GM19397 (cell line): ENCODE results near the gene PPIA.
A peak's percentile ranks its signal among the peaks of the same experiment; 100 is the strongest.
"Not testable (repeated sequence)": the region's sequence is repeated elsewhere in the genome, so short reads cannot be mapped to it uniquely, and the experiment has no call there.

ENCODE experiments used
- ATAC-seq: cut with Tn5 transposase; IDR thresholded peaks from one replicate; pipeline ENCODE4 v1.9.1; 2021; ENCODE audit warnings: mild to moderate bottlenecking, moderate library complexity; ENCODE audit not compliant: unreplicated experiment

The PPIA gene

GRCh38 chr7:44819292-44819691 is 22.8 kb downstream of the PPIA start:
- no peak for ATAC-seq

DNA sequence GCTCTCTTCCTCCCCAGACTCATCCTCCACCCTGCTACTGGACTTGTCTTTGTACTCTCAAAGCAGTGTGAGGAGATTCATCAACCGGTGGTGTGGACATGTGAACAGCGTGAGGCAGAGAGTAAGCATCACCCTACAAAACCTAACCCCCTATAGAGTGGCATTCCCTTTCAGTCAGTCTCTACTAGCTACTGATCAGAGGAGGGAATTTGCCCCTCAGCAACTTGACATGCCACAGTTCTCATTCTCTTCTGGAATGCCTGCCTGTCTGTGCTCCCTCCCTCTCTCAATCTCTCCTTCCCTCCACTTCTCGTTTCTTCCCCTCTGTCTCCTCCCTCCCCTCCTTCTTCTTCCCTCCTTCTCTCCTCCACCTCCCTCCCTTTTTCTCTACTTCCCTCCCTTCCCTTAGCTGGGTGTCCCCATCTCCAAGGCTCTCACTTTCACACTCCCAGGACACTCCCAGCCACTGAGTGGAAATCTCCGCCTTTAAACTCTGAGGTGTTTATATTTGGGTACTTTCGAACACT is 26.8 kb downstream of the PPIA start:
- ATAC-seq: no peak

DNA sequence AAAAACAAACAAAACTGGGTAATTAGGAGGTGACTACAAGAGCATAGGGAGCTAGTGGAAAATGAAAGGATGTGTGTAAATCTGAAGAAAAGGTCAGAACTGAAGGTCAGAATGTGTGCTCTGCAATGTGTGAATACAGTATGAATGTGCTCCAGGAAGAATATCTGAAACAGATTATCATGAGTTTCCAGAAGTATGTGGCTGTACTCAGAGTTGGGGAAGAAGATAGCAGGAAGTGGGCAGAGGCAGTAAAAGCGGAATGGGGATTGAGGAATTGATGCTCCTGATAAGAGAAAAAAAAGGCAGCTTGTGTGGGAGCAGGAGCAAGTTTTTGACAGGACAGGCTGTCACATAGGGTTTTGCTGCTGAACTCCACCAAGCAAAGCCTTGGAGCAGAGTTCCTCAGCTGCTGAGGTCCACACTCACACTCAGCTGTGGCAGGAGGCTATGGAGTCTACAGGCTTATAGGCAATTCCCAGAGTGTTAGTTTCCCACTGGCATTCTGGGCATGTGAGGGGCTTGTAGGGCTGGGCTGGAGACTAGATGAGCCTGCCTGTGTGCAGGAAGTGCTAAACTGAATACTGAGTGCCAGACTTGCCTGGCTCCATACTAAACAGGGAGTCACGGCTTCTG is 28.5 kb downstream of the PPIA start:
- ATAC-seq: no peak

- no peak for ATAC-seq
Measured at GRCh38 chr7:44827567-44827966, 31.1 kb downstream of the PPIA start.

DNA sequence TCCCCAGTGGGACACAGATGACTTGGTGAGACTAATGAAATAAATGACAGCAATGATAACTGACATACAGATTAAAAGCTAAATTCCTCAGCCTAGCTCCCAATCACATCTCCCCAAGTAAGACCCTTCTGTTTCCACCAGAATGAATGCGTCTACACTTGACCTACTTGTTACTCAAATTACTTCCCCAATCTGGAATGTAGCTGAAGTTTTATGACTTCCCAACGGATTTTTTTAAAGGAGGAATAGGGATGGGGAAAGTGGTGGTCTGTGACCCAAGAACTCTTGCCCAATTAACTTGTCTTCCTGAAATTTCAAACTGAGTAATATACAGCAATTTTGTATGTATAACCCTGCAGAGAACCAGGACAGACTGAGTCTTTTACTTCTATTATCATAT is 42.3 kb downstream of the PPIA start:
- ATAC-seq: no peak

DNA sequence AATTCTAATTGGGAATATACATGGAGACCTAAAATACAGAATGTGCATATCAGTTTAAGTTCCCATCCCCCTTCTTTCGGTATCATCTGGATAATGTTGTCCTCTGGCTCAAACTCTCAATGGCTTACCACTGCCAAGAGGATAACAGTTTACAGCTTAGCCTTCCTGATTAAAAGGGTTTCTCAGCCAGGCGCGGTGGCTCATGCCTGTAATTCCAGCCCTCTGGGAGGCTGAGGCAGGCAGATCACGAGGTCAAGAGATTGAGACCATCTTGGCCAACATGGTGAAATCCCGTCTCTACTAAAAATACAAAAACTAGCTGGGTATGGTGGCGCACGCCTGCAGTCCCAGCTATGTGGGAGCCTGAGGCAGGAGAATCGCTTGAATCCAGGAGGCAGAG is 46.2 kb downstream of the PPIA start:
- ATAC-seq: not testable (repeated sequence)

DNA sequence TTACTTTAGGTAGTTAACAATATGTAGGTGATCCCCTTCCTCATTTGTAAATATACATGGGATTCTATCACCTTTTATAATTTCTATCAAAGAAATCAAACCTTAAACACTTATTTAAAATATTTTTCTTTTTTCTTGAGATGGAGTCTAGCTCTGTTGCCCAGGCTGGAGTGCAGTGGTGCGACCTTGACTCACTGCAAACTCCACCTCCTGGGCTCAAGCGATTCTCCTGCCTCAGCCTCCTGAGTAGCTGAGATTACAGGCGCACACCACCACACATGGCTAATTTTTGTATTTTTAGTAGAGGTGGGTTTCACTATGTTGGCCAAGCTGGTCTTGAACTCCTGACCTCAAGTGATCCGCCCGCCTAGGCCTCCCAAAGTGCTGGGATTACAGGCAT is 47.0 kb downstream of the PPIA start:
- not testable (repeated sequence) for ATAC-seq

- ATAC-seq: no peak
Measured at GRCh38 chr7:44845451-44845850, 49.0 kb downstream of the PPIA start.

GRCh38 chr7:44846390-44846789 is 49.9 kb downstream of the PPIA start:
- not testable (repeated sequence) for ATAC-seq

DNA sequence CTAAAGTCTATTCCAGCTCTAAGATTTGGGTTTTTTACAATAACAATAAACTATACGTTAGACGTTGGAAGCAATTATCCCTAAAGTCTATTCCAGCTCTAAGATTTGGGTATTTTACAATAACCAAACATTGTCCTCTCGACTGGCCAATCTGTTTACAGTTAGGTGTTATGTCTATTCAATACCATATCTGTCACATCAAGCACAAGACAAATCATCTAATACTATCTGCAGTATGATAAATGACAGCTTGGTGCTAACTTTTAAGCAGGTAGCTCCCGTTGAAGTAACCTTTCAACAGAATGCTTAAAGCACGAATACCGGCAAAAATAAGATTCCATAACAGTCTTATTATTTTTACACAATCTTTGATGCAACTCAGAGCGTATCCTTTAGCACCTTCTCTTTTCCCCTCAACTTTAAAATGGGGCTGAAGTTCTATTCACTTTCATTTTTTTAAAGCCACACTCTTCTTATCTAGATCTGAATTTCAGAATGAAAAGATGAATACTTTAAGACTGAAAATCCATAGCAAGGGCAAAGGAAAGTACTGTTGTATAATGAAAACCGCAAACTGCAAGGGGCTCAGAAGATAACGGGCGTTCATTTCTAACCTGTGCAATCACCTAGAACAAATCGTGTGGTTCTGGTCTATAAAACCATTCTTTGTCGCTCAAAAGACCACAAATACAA is 50.5 kb downstream of the PPIA start:
- ATAC-seq: no peak

- peak; percentile 73 for ATAC-seq
Measured at GRCh38 chr7:44847509-44847919, 51.0 kb downstream of the PPIA start.

- peak; percentile 83 for ATAC-seq
Measured at GRCh38 chr7:44847920-44848634, 51.6 kb downstream of the PPIA start, which contains the start of gene H2AZ2. H2AZ2 (minus strand) TSS chr7:44848087; CDS start chr7:44847971, 116 bp downstream.

DNA sequence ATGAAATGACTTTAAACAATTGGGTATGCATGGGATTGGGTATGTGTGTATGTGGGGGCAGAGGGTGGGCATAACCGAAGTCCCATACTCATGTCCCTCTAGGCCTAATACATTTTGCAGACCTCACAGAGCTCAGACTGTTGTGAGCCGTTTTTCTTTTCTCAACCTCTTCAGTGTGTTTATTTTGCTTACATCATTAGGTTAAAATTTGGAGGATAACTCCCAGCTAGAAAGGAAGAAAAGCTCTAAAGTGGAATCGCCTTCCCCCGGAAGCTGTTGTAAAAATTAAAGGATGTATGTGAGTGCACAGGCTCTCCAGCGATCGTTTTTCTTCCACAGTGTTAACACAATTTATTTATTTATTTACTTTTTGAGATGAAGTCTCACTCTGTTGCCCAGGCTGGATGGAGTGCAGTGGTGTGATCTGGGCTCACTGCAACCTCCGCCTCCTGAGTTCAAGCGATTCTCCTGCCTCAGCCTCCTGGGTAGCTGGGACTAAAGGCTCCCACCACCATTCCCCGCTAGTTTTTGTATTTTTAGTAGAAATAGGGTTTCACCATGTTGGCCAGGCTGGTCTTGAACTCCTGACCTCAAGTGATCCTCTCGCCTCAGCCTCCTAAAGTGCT is 52.9 kb downstream of the PPIA start:
- no peak for ATAC-seq

GRCh38 chr7:44849885-44850544 is 53.5 kb downstream of the PPIA start:
- no peak for ATAC-seq

- no peak for ATAC-seq
Measured at GRCh38 chr7:44852590-44852989, 56.1 kb downstream of the PPIA start.
